ENCODE data around the gene CEP97.

CEP97 gene

DNA sequence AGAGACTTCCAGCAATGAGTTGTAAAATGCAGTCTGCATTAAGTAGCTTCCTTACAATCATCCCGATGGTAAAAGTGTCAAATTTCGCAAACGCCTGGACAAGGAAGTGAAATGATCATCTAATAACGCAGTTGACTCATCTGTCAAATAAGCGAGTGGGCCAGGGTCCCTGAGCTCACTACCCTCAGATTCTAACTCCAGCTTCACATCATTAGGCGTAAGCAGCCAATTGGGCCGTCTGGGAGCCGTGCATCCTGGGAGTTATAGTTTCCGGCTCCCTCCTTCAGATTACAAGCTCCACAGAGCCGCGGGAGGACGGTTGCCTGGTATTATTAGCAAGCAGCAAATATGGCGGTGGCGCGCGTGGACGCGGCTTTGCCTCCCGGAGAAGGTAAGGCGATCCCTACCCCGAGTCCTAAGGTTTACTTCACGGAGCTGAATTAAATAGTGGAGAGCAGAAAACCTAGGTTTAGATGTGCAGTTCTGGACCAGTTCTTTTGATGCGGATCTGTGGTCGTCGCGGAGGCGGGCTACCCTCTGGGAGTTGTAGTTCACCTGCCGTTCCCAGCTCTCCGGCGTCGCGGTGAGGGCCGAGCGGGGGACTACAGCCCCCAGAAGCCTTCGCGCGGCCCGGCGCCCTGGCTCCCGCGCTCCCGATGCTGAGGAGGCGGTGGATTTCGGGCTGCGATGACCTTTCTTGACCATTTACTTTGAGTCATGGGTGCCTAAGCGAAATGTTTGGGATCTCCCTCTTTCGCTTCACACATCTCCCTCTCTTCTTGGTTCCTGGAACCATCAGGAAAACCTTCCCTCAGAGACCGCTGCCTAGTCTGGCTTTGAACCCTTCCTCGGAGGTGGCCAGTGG, at the start of gene CEP97 (continued):
- no peak for TF ChIP-seq ELK4 (IDR thresholded peaks at IDR 0.05; ENCODE audit: borderline replicate concordance, low read depth, low read length)
- TF ChIP-seq ZEB2 (tag by site-specific recombination; IDR thresholded peaks at IDR 0.05), result peak; percentile 25; the same call in 1 of the 2 replicates
- no peak for TF ChIP-seq ZFP41 (tag by site-specific recombination; IDR thresholded peaks at IDR 0.05; ENCODE audit: borderline replicate concordance)
- no peak for TF ChIP-seq ZNF169 (tag by site-specific recombination; IDR thresholded peaks at IDR 0.05)
- TF ChIP-seq KLF8 (tag by site-specific recombination; IDR thresholded peaks at IDR 0.05), result no peak
- peak; percentile 53 for TF ChIP-seq SP2 (tag by site-specific recombination; IDR thresholded peaks at IDR 0.05)
- no peak for TF ChIP-seq ZNF302 (tag by site-specific recombination; IDR thresholded peaks at IDR 0.05; ENCODE audit: low read depth)
- no peak for TF ChIP-seq ZNF133 (tag by site-specific recombination; IDR thresholded peaks at IDR 0.05)
- no peak for TF ChIP-seq ZNF768 (tag by site-specific recombination; IDR thresholded peaks at IDR 0.05)
- TF ChIP-seq GFI1B (tag by site-specific recombination; IDR thresholded peaks at IDR 0.05), result no peak
- peak; percentile 56; the same call in 1 of the 2 replicates for TF ChIP-seq ZNF629 (tag by site-specific recombination; IDR thresholded peaks at IDR 0.05)
- no peak for TF ChIP-seq ZNF174 (tag by site-specific recombination; IDR thresholded peaks at IDR 0.05)
- TF ChIP-seq EGR2 (tag by site-specific recombination; IDR thresholded peaks at IDR 0.05; ENCODE audit: low read depth), result no peak
- TF ChIP-seq ZNF292 (tag by site-specific recombination; IDR thresholded peaks at IDR 0.05; ENCODE audit: borderline replicate concordance, low read depth), result no peak
- no peak for TF ChIP-seq ZNF544 (tag by site-specific recombination; IDR thresholded peaks at IDR 0.05)
- TF ChIP-seq HOXA7 (CRISPR knock-in tag; IDR thresholded peaks at IDR 0.05; ENCODE audit: borderline replicate concordance), result no peak
- peak; percentile 84 for TF ChIP-seq ZNF600 (tag by site-specific recombination; IDR thresholded peaks at IDR 0.05)
- TF ChIP-seq ZNF211 (tag by site-specific recombination; IDR thresholded peaks at IDR 0.05; ENCODE audit: low read depth), result no peak
- TF ChIP-seq, protein P1, sequence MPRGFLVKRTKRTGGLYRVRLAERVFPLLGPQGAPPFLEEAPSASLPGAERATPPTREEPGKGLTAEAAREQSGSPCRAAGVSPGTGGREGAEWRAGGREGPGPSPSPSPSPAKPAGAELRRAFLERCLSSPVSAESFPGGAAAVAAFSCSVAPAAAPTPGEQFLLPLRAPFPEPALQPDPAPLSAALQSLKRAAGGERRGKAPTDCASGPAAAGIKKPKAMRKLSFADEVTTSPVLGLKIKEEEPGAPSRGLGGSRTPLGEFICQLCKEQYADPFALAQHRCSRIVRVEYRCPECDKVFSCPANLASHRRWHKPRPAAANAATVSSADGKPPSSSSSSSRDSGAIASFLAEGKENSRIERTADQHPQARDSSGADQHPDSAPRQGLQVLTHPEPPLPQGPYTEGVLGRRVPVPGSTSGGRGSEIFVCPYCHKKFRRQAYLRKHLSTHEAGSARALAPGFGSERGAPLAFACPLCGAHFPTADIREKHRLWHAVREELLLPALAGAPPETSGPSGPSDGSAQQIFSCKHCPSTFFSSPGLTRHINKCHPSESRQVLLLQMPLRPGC (tag by site-specific recombination; IDR thresholded peaks at IDR 0.05), result no peak
- TF ChIP-seq ZNF610 (tag by site-specific recombination; IDR thresholded peaks at IDR 0.05; ENCODE audit: borderline replicate concordance), result no peak
- TF ChIP-seq ZFP37 (tag by site-specific recombination; IDR thresholded peaks at IDR 0.05), result no peak
- TF ChIP-seq IKZF3 (tag by site-specific recombination; IDR thresholded peaks at IDR 0.05), result peak; percentile 65
- TF ChIP-seq ZNF670 (tag by site-specific recombination; IDR thresholded peaks at IDR 0.05; ENCODE audit: low read depth), result no peak
- no peak for TF ChIP-seq ZNF433 (tag by site-specific recombination; IDR thresholded peaks at IDR 0.05; ENCODE audit: low read depth)
- TF ChIP-seq, protein P2, sequence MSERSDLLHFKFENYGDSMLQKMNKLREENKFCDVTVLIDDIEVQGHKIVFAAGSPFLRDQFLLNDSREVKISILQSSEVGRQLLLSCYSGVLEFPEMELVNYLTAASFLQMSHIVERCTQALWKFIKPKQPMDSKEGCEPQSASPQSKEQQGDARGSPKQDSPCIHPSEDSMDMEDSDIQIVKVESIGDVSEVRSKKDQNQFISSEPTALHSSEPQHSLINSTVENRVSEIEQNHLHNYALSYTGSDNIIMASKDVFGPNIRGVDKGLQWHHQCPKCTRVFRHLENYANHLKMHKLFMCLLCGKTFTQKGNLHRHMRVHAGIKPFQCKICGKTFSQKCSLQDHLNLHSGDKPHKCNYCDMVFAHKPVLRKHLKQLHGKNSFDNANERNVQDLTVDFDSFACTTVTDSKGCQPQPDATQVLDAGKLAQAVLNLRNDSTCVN (tag by site-specific recombination; optimal IDR thresholded peaks at IDR 0.05), result peak; percentile 81
- TF ChIP-seq ZNF140 (tag by site-specific recombination; IDR thresholded peaks at IDR 0.05), result no peak
- TF ChIP-seq, protein P3, sequence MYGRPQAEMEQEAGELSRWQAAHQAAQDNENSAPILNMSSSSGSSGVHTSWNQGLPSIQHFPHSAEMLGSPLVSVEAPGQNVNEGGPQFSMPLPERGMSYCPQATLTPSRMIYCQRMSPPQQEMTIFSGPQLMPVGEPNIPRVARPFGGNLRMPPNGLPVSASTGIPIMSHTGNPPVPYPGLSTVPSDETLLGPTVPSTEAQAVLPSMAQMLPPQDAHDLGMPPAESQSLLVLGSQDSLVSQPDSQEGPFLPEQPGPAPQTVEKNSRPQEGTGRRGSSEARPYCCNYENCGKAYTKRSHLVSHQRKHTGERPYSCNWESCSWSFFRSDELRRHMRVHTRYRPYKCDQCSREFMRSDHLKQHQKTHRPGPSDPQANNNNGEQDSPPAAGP (tag by site-specific recombination; IDR thresholded peaks at IDR 0.05), result no peak
- TF ChIP-seq, protein P4, sequence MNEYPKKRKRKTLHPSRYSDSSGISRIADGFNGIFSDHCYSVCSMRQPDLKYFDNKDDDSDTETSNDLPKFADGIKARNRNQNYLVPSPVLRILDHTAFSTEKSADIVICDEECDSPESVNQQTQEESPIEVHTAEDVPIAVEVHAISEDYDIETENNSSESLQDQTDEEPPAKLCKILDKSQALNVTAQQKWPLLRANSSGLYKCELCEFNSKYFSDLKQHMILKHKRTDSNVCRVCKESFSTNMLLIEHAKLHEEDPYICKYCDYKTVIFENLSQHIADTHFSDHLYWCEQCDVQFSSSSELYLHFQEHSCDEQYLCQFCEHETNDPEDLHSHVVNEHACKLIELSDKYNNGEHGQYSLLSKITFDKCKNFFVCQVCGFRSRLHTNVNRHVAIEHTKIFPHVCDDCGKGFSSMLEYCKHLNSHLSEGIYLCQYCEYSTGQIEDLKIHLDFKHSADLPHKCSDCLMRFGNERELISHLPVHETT (tag by site-specific recombination; IDR thresholded peaks at IDR 0.05), result 0 out of 2 replicates have a peak, but pooled peaks have one; percentile 34
- TF ChIP-seq ZNF335 (tag by site-specific recombination; conservative IDR thresholded peaks at IDR 0.05), result peak; percentile 90
- TF ChIP-seq PRDM6 (tag by site-specific recombination; IDR thresholded peaks at IDR 0.05), result no peak
- peak; percentile 57 for TF ChIP-seq SP3 (tag by site-specific recombination; IDR thresholded peaks at IDR 0.05)
- TF ChIP-seq ZNF473 (tag by site-specific recombination; IDR thresholded peaks at IDR 0.05), result no peak
- no peak for TF ChIP-seq BCL11A (tag by site-specific recombination; IDR thresholded peaks at IDR 0.05; ENCODE audit: low read depth)

Measured in HEK293 (cell line).